HG03108 (cell line): Measurements from ENCODE around the gene BRME1.

ENCODE experiments used
- ATAC-seq: cut with Tn5 transposase; IDR thresholded peaks from one replicate; pipeline ENCODE4 v1.9.1; 2021; ENCODE audit warnings: moderate library complexity; ENCODE audit not compliant: unreplicated experiment

Gene BRME1

GRCh38 chr19:13848340-13848677 lies 57.6 kb downstream of the BRME1 start:
- ATAC-seq = no peak

DNA sequence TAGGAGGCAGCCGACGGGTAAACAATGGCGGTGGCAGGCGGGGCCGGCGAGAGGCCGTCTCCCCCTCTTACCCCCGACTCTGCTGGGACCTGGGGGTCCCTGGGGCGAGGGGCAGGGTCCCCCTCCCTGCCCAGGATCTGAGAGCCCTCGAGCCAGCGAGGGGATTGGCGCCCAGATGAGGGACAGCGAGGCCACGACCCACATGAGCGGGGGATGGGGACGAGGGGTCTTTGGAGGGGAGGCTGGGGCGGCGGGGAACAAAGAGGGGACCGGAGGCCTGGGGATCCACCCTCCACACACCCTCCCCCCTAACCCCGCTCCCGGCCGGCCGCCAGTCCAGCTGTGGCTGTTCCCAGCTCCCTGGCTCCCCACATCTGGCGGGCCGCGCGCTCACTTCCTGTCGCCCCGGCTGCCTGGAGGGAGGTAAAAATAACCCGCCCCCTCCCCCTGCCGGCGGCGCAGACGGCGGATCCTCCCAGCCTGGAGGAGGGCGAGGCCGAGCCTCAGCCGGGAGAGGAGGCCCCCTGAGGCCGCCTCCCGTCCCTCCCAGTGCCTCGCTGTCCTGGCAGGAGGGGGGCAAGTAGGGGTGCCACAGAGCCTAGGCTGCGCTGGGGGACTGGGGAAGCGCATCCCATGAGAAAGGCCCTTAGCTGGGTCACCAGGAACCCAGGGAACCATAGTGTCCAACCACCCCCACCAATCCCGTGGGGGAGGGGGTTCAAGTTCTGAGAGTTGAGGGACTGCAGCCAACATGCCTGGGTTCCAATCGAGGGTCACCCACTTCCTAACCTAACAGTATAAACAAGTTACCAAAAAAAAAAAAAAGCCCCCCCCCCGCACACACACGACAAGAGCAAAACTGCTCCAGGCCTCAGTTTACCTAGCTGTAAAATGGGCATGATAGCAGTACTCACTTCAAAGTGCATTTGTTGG lies 58.2 kb downstream of the BRME1 start:
- ATAC-seq = peak; percentile 18

- ATAC-seq = peak; percentile 36
Measured at GRCh38 chr19:13846557-13847406, 59.1 kb downstream of the BRME1 start.

DNA sequence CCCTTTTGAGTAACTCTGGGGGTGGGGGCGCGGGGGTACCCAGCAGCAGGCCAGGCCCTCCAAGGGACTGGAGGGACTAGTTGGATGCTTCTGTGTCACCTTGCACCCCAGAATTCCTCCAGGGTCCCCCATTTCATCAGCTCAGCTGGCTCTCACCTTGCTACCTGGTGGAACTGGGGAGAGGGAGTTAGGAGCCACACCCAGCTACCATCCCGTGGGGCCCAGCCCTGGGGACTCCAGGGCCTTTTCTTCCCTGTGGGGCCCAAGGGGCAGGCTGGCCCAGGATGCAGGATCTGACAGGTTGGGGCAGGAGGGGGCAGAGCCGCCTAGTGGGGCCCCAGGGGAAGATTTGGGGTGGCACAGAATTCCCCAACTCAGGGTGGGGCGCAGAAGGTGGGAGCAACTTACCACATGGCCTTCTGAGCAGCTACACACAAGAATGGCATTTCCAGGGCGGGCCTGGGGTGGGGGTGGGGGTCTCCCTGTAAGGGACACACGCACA lies 61.7 kb downstream of the BRME1 start:
- ATAC-seq = no peak

DNA sequence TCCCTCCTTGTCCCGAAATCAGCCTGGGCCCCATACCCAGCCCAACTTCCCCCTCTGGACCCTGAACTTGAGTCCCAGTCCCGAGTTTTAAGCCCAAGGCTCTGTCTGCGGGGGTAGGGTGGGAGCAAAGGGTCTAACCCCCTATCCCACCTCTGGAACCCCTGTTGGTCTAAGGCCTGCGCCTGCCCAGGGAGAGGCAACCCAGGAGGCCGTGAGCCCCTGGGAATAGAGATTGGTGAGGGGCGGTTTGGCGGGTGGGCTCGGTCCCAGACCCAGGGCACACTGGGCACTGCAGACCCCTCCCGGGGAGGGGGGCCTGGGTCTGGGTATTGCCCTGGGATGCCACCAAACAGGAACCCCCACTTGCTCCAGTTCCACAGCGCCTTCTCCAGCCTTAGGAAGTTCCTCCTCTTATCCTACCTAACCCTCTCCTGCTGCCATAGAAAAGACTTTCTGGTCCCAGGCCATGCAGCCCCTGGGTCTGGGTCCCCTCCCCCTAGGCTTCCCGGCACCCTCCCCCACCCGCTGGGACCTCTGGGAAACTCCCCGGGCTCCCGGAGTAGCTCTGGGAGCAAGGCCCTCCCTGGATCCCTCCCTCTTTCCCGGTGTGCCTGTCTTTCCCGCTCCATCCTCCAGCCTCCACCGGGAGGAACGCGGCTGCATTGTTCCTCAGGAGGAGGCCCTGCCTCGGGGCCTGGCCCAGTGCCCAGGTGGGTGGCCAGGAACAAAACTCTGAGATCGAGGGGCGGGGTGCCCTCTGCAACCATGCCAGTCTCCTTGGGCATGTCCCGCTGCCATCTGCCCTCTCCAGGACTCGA lies 62.6 kb downstream of the BRME1 start:
- ATAC-seq = no peak

DNA sequence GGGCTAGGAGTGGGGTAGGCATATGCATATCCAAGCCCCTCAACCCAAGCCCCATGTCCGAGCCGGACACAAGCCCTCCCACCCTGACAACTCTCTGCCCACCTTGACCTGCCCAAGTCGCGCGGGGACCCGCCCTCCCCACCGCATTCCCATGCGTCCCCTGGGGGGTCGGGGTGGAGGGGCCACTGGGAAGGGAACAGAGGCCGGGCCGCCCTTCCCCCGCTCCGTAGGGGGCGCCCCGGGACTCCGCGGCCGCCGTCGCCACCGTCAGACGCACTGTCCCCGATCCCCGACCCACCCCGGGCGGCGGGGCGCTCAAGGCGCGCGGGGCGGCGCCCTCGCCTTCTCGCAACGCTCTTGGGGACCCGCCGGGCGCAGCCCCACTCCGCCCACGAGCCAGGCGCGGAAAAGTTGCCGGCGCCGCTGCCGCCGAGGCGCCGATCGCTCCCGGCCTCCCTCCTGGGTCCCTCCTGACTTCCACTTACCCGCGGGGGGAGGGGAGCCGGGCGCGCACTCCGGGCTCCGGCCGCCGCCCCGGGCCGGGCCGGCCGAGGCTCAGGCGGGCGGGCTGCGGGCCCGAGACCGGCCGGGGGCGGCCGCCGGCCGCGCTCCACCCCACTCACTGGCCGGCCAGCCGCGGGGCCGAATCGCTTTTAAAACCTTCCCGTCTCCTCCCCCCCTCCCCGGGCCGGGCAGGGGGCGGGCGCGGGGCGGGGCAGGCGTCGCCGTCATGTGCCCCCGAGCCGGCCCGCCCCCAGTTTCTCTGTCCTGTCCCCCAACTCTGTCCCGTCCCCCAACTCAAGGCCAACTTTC lies 63.4 kb downstream of the BRME1 start:
- no peak for ATAC-seq

- no peak for ATAC-seq
Measured at GRCh38 chr19:13841962-13842290, 64.0 kb downstream of the BRME1 start.

GRCh38 chr19:13841086-13841961 lies 64.6 kb downstream of the BRME1 start:
- no peak for ATAC-seq

DNA sequence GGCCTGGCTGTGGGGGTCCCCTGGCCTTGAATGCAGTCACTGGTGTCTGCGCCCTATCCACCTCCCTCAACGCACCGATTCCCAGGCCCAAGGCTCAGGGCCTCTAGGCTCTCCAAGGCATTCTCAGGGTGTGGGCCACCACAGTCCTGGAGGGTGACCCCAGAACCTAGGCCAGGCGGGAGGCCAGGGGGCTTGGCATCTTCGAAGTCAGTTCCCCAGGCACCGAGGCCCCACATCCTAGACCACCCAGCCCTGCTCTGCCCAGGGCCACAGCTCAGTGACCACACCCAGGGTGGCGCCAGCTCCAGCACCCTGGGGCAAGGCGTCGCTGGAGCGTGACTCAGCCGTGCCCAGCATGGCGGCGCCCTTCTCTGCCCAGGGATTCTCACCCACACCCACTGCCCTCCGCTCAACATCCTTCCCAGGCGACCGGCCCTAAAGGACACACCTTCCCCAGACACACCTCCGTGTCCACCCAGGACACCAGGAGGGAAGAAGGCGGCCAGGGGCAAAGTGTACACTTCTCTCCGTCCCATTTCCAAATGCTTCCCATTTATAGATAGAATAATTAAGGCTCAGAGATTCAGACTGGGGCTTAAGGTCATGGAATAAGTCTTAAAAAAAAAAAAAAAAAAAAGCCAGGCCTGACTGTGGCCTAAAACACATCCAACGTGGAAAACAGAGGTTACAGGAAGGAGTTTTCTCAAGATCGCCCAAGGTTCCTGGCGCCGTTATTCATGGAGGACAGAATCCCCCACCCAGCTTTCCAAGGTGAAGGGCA lies 65.4 kb downstream of the BRME1 start:
- no peak for ATAC-seq

- ATAC-seq = no peak
Measured at GRCh38 chr19:13839938-13840304, 66.0 kb downstream of the BRME1 start.

GRCh38 chr19:13839130-13839937 lies 66.6 kb downstream of the BRME1 start:
- peak; percentile 35 for ATAC-seq

- no peak for ATAC-seq
Measured at GRCh38 chr19:13838435-13839129, 67.3 kb downstream of the BRME1 start.

- no peak for ATAC-seq
Measured at GRCh38 chr19:13835791-13836723, 69.9 kb downstream of the BRME1 start.

DNA sequence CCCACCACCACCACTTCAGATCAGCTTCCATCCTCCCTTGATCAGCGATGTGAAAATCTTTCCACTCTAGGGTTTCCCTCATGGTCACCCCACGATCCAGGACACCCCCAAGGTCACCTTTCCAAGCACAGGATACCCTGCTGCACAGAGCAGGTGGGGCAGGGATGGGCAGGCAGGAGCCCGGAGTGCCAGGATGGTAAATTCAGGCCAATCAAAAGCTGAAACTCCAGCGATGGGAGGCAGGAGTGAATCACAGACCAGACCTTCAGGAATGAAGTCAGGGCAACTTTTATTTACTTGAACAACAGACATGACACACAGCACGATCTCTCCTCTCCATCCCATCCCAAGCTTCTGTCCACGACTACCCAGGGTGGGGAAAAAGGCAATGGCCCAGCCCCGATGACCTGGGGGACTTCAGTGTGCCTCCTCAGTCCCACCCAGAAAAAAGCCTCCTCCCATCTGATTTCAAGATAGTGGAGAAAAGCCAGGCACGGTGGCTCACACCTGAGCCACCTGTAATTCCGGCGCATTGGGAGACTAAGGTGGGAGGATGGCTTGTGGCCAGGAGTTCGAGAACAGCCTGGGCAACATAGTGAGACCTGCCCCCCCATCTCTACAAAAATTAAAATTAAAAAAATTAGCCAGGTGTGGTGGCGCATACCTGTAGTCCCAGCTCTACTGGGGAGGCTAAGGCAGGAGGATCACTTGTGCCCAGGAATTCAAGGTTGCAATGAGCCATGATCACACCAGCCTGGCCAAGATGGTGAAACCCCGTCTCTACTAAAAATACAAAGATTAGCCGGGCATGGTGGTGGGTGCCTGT lies 71.5 kb downstream of the BRME1 start:
- ATAC-seq = no peak
